GM23338 (cell line): Measurements from ENCODE around the gene CABS1. TPM values are rescaled to one million over a fixed set of nuclear protein-coding genes. Genes with fewer than 3 reads are reported as not detected.

Experiments
- ATAC-seq: fragments of 200-7000 bp; cut with Tn5 transposase; 3 replicates; pipeline ENCODE4 v1.9.1; 2020
- DNase-seq: peaks from one replicate; pipeline ENCODE4 v3.0.0-alpha.2; 2015; ENCODE audit warnings: low spot score
- H2AFZ ChIP-seq: fragments of 200-600 bp; sonication (generic); 2 replicates; pipeline ENCODE4 v1.8.0; 2016; ENCODE audit warnings: antibody characterized with exemption, mild to moderate bottlenecking, moderate library complexity
- H3F3A ChIP-seq: fragments of 200-600 bp; sonication (generic); replicated peaks from 2 replicates; pipeline ENCODE4 v1.8.0; 2017; ENCODE audit warnings: antibody characterized with exemption, mixed run types, low read depth
- H3K27ac ChIP-seq: fragments of 200-600 bp; sonication (generic); 2 replicates; pipeline ENCODE4 v1.6.1; 2016; ENCODE audit warnings: low read depth
- H3K27me3 ChIP-seq: fragments of 200-600 bp; sonication (generic); 2 replicates; pipeline ENCODE4 v1.8.0; 2016; ENCODE audit warnings: mild to moderate bottlenecking, mixed run types, moderate library complexity; ENCODE audit not compliant: insufficient read depth
- H3K36me3 ChIP-seq: fragments of 200-600 bp; sonication (generic); 2 replicates; pipeline ENCODE4 v1.8.0; 2016; ENCODE audit warnings: mild to moderate bottlenecking; ENCODE audit not compliant: insufficient read depth
- H3K4me1 ChIP-seq: fragments of 200-600 bp; sonication (generic); 2 replicates; pipeline ENCODE4 v1.8.0; 2016; ENCODE audit warnings: mild to moderate bottlenecking, moderate library complexity; ENCODE audit not compliant: insufficient read depth
- H3K4me2 ChIP-seq: fragments of 200-600 bp; sonication (generic); 2 replicates; pipeline ENCODE4 v1.7.1; 2017; ENCODE audit warnings: mixed run types
- H3K4me3 ChIP-seq: fragments of 200-600 bp; sonication (generic); 2 replicates; pipeline ENCODE4 v1.6.1; 2016; ENCODE audit warnings: mixed run types
- H3K79me2 ChIP-seq: fragments of 200-600 bp; sonication (generic); replicated peaks from 2 replicates; pipeline ENCODE4 v1.8.0; 2017; ENCODE audit warnings: mild to moderate bottlenecking; ENCODE audit not compliant: insufficient read depth
- H3K9me2 ChIP-seq: fragments of 200-600 bp; sonication (generic); 2 replicates; pipeline ENCODE4 v1.8.0; 2017; ENCODE audit not compliant: insufficient read depth
- H4K20me1 ChIP-seq: fragments of 200-600 bp; sonication (generic); replicated peaks from 2 replicates; pipeline ENCODE4 v1.8.0; 2017; ENCODE audit warnings: mild to moderate bottlenecking; ENCODE audit not compliant: insufficient read depth
- H3K27ac Mint-ChIP-seq: 2 replicates; pipeline ENCODE4 v1.8.0; 2020; ENCODE audit warnings: inconsistent platforms, mild to moderate bottlenecking, moderate library complexity, mixed read lengths
- H3K27me3 Mint-ChIP-seq: 3 replicates; pipeline ENCODE4 v1.8.0; 2022; ENCODE audit warnings: low read depth, mild to moderate bottlenecking, moderate library complexity, mixed read lengths, inconsistent platforms; ENCODE audit not compliant: insufficient read depth, poor library complexity
- H3K36me3 Mint-ChIP-seq: 3 replicates; pipeline ENCODE4 v1.8.0; 2021; ENCODE audit warnings: low read depth, mild to moderate bottlenecking, inconsistent platforms, moderate library complexity, mixed read lengths
- H3K4me1 Mint-ChIP-seq: 3 replicates; pipeline ENCODE4 v1.8.0; 2020; ENCODE audit warnings: mild to moderate bottlenecking, inconsistent platforms, mixed read lengths
- H3K4me3 Mint-ChIP-seq: 3 replicates; pipeline ENCODE4 v1.8.0; 2021; ENCODE audit warnings: moderate library complexity, mild to moderate bottlenecking, inconsistent platforms, mixed read lengths
- H3K9me3 Mint-ChIP-seq: 3 replicates; pipeline ENCODE4 v1.8.0; 2020; ENCODE audit warnings: moderate library complexity, mild to moderate bottlenecking, inconsistent platforms, mixed read lengths
- POLR2AphosphoS5 ChIP-seq: IDR thresholded peaks from 2 replicates; pipeline ENCODE4 v1.6.1; 2016; ENCODE audit warnings: antibody characterized with exemption, low read depth
- ZNF462 ChIP-seq: fragments of 250-450 bp; sonication (Bioruptor Pico); IDR thresholded peaks from 2 replicates; pipeline ENCODE4 v1.5.0; 2020; ENCODE audit warnings: mild to moderate bottlenecking, moderate library complexity
- polyA plus RNA-seq: library from polyadenylated mRNA; unstranded; fragments of >200 nt; fragmentation: Nextera tagmentation; extraction: Ambion mirVana; gene quantifications from 2 replicates; pipeline ENCODE4 v1.2.1, GENCODE V29; 2016
- total RNA-seq: library from RNA; depleted of rRNA; stranded (reverse); fragments of >200 nt; shearing (Covaris generic); gene quantifications from 2 replicates; pipeline ENCODE4 v1.2.3, GENCODE V29; 2014
- TF ChIP-seq, protein P1 (sequence below): IDR thresholded peaks from 2 replicates; pipeline ENCODE4 v1.6.1; 2016; ENCODE audit warnings: antibody characterized with exemption

The CABS1 gene
- total and polyA plus RNA-seq, 2 experiments from 2014 or later, result not detected

GRCh38 chr4:70372760-70373159, 38.0 kb downstream of the CABS1 start (continued):
- TF ChIP-seq ZNF462, result no peak

GRCh38 chr4:70380578-70380977, 45.8 kb downstream of the CABS1 start:
- Mint-ChIP-seq H3K36me3 (no peaks in the 10 kb centered on the region), H3K9me3 (no peaks in the 10 kb centered on the region), H3K27ac (no peak overlapping the region), H3K4me1 (no peaks in the 10 kb centered on the region; the same call in 2 of the 3 replicates), H3K4me3 (no peak overlapping the region), H3K27me3 (no peaks in the 10 kb centered on the region)
- H3F3A ChIP-seq, result no peaks in the 10 kb centered on the region
- H3K4me2 ChIP-seq, result no peak overlapping the region
- no peaks in the 10 kb centered on the region for H3K4me1 ChIP-seq
- ATAC-seq, result no peak
- H3K36me3 ChIP-seq, result no peaks in the 10 kb centered on the region
- no peak for TF ChIP-seq POLR2AphosphoS5
- TF ChIP-seq, protein P1, sequence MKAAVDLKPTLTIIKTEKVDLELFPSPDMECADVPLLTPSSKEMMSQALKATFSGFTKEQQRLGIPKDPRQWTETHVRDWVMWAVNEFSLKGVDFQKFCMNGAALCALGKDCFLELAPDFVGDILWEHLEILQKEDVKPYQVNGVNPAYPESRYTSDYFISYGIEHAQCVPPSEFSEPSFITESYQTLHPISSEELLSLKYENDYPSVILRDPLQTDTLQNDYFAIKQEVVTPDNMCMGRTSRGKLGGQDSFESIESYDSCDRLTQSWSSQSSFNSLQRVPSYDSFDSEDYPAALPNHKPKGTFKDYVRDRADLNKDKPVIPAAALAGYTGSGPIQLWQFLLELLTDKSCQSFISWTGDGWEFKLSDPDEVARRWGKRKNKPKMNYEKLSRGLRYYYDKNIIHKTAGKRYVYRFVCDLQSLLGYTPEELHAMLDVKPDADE, result no peak
- H3K27me3 ChIP-seq, result no peaks in the 10 kb centered on the region
- H4K20me1 ChIP-seq, result no peaks in the 10 kb centered on the region
- no peaks in the 10 kb centered on the region; the same call in 1 of the 2 replicates for H3K9me2 ChIP-seq
- H3K79me2 ChIP-seq, result no peaks in the 10 kb centered on the region
- no peak overlapping the region for H2AFZ ChIP-seq
- no peak for DNase-seq
- H3K27ac ChIP-seq, result no peak overlapping the region
- no peak overlapping the region for H3K4me3 ChIP-seq
